Adipocyte (in vitro differentiated cells): ENCODE results near the gene SPEF1.

ENCODE experiments used
- DNase-seq: peaks from one replicate; pipeline ENCODE4 v3.0.0-alpha.2; 2015; ENCODE audit warnings: low read depth
- H3K27me3 ChIP-seq: replicated peaks from 2 replicates; pipeline ENCODE4 v1.7.0; 2013; ENCODE audit warnings: mild to moderate bottlenecking, low read length, moderate library complexity; ENCODE audit not compliant: control insufficient read depth, insufficient read depth
- H3K36me3 ChIP-seq: 2 replicates; pipeline ENCODE4 v1.7.0; 2013; ENCODE audit warnings: low read length, mild to moderate bottlenecking, moderate library complexity; ENCODE audit not compliant: control insufficient read depth, insufficient read depth, severe bottlenecking
- H3K4me1 ChIP-seq: 2 replicates; pipeline ENCODE4 v1.7.0; 2013; ENCODE audit warnings: mild to moderate bottlenecking, low read length, moderate library complexity; ENCODE audit not compliant: control insufficient read depth, insufficient read depth
- H3K4me3 ChIP-seq: 2 replicates; pipeline ENCODE4 v1.7.0; 2013; ENCODE audit warnings: mild to moderate bottlenecking, low read length, moderate library complexity
- H3K9ac ChIP-seq: 2 replicates; pipeline ENCODE4 v1.7.0; 2013; ENCODE audit warnings: mild to moderate bottlenecking, low read length, moderate library complexity
- H3K9me3 ChIP-seq: 2 replicates; pipeline ENCODE4 v1.7.0; 2013; ENCODE audit warnings: mild to moderate bottlenecking, low read length, moderate library complexity; ENCODE audit not compliant: control insufficient read depth

SPEF1 gene

DNA sequence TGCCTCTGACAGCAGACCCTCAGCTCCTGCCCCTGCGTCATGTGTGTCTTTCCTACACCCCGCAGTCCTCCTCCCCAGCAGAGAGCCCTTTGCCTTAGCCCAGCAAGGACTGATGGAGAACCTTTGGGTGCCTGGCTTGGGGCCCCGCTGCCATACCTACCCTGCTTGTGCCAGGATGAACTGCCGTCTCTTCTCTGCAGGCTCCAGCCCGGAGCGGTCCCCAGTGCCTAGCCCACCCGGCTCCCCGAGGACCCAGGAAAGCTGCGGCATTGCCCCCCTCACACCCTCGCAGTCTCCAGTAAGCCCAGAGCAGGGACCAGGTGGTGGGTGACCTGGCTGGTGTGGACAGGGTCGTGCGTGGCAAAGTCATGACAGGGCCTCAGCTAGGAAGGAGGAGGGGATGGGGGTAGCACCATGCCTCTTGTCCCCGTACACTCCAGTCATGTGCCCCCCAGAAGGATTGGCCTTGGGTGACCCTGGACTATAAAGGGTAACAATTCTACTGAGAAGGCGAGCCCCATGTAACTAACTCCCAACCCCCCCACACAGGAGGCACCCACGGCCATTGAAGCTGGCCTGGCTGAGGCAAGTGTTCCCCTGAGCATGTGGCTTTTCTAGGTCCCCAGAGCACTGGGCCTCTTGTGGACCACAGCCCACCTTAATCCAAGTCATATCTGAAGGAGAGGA is 40.5 kb downstream of the SPEF1 start:
- H3K36me3 ChIP-seq, result no peaks in the 10 kb centered on the region

DNA sequence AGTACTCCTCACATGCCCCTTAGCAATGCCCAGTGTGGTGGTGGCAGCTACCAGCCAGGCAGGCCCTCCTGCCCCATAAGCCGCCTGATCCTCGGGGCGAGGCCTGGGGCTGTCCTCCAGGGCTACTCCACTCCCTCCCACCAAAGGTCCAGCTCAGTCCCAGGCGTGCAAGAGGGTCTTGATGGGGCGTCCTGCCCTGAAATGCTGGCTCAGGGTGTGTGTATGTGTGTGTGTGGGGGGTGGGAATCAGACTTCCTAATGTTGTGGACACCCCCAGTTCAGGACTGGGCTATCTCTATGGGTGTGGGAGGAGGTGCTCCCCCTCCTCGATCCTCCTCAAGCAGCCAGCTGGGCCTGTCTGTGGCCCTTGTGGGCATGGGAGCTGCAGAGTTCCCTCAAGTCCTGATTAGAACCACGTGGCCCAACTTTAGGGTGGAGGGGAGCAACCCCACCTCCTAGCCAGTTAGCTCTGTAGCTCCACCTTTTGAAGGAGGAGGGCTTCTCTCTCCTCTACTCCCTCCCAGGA is 41.3 kb downstream of the SPEF1 start:
- H3K4me1 ChIP-seq, result peaks cover 17% of the 10 kb centered on the region
- H3K9me3 ChIP-seq, result no peaks in the 10 kb centered on the region
- no peaks in the 10 kb centered on the region for H3K36me3 ChIP-seq
- DNase-seq, result no peak
- H3K9ac ChIP-seq, result no peak overlapping the region
- no peak overlapping the region for H3K4me3 ChIP-seq
- H3K27me3 ChIP-seq, result peaks cover 4% of the 10 kb centered on the region

More for the DNA sequence above, 40.5 kb downstream of the SPEF1 start:
- no peaks in the 10 kb centered on the region for H3K9me3 ChIP-seq
- no peak overlapping the region for H3K4me3 ChIP-seq
- H3K9ac ChIP-seq, result no peak overlapping the region
- H3K4me1 ChIP-seq, result peaks cover 17% of the 10 kb centered on the region
- peaks cover 4% of the 10 kb centered on the region for H3K27me3 ChIP-seq
- no peak for DNase-seq

DNA sequence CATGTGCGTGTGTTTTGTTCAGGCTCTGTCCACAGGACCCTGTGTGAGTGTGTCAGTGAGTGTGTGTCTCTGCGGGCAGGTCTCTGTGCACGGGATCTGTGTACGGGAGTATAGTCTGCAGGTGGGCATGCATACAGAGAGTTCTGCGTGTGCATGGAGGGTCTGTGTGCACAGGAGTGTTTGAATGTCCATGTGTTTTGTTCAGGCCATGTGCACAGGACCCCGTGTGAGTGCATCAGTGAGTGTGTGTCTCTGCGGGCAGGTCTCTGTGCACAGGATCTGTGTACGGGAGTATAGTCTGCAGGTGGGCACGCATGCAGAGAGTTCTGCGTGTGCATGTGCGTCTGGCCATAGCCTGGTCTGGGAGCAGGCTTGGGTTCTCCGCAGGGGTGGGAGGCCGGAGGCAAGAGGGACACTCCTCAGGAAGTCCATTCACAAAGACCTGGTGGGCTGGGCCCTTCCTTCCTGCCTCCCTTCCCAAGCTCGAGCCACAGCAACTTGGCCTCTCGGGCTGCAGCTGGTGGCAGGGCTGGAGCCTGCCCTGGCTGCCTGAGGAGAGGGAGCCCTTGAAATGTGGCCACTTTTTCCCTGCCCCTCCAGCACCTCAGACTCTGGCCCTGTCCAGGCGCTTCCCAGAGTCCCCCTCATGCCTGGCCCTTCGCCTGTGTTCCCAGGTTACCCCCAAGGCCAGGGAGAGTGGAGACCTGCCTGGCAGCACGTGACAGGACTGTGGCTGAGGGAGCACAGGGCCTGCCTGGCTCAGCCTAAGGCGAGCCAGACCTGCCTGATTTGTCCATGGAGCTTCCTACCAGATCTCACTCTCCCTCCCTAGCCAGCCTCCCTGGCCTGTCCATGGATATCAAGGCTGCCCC is 42.0 kb downstream of the SPEF1 start:
- no peak overlapping the region for H3K4me3 ChIP-seq
- H3K27me3 ChIP-seq, result peaks cover 6% of the 10 kb centered on the region
- H3K4me1 ChIP-seq, result peaks cover 17% of the 10 kb centered on the region
- H3K9me3 ChIP-seq, result no peaks in the 10 kb centered on the region
- DNase-seq, result no peak
- no peak overlapping the region for H3K9ac ChIP-seq
- no peaks in the 10 kb centered on the region for H3K36me3 ChIP-seq

DNA sequence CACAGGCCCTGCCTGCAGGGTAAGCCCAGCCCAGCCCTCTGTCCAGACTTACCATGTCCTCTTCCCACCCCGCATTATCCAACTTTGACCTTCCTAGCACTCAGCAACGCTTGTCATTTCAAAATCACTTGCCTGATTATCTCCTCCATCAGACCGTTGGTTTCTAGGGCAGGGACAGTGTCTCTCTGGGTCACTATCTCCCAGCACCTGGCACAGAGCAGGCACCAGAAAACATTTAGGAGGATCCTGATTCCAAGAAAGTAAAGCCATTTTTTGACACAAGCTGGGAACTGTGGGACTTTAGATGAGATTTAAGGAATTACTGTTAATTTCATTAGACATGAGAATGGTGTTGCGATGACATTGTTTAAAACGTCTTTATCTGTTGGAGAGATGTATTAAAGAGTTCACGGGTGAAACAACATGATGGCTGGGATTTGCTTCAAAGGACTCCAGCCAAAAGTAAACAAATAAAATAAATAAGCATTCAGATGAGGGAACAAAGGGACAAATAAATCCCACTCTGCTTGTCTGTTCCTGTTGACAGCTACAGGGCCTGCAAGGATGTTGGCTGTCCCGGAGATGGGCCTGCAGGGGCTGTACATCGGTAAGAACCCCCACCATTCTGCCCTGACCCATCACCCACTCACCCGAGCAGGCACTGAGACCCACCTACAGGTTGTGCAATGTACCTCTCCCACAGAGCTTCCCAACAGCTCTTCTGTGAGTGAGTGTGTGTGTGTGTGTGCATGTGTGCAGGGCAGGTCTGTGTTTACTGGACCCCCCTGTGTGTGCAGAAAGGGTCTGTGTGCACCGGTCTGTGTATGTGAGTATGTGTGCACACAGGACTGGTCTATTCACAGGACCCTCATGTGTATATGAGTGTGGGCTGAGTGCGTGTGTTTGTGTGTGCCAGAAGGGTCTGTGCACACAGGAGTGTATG is 42.9 kb downstream of the SPEF1 start:
- H3K4me1 ChIP-seq, result peaks cover 17% of the 10 kb centered on the region
- peaks cover 11% of the 10 kb centered on the region for H3K27me3 ChIP-seq
- H3K9ac ChIP-seq, result no peak overlapping the region
- H3K9me3 ChIP-seq, result no peaks in the 10 kb centered on the region
- no peak for DNase-seq
- H3K36me3 ChIP-seq, result no peaks in the 10 kb centered on the region
- no peak overlapping the region for H3K4me3 ChIP-seq

DNA sequence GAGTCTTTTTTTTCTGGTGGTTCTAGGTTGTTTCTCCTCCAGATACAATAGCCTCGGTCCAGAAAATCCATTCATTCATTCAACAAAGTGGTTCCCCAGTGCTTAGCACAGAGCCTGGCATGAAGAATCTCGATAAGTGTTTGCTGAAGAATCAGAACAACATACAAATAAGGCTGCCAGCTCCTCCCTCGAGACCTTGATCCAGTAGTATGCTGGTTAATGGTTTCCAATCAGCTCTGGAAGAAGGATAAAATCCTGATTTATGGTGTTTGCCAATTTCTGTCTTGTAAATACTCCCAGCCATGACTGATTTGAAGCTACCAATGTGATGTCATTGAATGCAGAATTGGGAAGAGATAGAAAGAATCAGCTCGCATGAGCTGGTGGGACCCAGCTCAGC is 45.5 kb downstream of the SPEF1 start:
- no peak for DNase-seq
- H3K9ac ChIP-seq, result no peak overlapping the region
- H3K4me3 ChIP-seq, result no peak overlapping the region
- no peaks in the 10 kb centered on the region for H3K36me3 ChIP-seq
- no peaks in the 10 kb centered on the region for H3K9me3 ChIP-seq
- H3K27me3 ChIP-seq, result peaks cover 29% of the 10 kb centered on the region
- peaks cover 17% of the 10 kb centered on the region for H3K4me1 ChIP-seq

DNA sequence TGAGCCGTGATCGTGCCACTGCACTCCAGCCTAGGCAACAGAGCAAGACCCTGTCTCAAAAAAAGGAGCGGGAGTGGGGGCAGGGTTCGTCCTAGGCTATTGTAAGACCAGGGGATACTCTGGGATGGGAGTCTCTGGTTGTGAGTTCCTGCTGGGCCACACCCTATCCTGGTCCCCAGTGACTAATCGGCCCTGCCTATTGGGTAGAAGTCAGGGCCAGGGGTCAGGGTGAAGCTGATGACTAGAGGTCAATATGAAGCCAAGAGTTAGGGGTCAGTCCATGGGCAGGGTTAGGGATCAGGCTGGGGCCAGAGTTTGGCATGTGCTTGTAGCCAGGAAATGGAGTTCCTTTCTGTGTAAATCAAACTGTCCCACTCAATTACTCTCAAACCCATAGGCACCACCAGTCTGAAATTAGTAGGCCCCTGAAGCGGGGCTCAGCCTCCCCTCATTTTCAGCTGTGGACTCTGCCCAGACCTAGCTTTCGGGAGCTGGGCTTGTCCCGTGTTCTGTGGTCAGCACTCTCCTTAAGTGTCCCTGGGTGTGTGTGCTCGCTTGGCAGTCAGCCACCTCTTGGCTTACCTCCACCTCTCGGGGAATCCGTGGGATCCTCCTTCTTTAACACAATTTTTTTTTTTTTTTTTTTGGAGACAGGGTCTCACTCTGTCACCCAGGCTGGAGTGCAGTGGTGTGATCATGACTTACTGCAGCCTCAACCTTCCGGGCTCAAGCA is 47.0 kb downstream of the SPEF1 start:
- H3K4me3 ChIP-seq, result no peak overlapping the region
- H3K9ac ChIP-seq, result no peak overlapping the region
- DNase-seq, result no peak
- no peaks in the 10 kb centered on the region for H3K36me3 ChIP-seq
- H3K27me3 ChIP-seq, result peaks cover 29% of the 10 kb centered on the region
- no peaks in the 10 kb centered on the region for H3K9me3 ChIP-seq
- peaks cover 15% of the 10 kb centered on the region for H3K4me1 ChIP-seq

DNA sequence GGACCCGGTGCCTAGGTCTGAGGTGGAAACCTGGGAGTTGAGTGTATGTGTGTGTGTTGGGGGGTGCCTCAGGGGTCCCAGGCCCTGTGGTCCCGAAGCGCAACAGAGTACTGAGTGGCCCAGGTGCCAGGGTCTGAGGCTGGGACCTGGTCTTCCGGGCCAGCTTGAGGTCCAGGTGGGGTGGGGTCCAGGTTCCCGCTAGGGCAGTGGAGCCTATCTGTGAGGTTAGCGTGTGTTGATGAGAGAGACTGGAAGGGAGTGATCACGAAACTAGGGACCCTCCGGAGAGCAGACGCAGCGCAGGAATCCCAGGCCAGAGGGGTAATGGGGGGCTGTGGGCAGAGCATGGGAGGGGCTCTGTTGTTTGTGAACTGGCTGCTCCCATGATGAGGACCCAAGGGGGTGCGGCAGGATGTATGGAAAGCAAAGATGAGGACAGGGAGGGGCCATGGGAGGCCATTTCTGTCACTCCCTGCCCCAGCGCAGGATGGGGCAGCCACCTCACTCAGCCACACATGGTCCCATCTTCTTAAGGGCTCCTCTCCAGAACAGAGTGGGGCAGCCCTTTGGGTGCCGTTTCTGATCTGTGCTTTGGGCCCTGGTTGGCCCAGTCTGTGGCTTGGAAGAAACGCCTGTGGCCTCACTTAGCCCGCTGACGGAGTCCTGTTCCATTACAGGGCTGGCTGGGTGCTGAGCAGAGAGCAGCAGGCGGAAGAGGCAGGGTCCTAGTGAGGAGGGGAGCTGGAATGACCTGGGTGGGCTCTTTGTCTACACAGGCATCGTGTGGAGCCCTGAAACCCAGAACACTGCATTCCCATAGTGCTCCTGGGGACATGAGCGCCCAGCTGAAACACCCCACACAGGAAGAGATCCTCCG is 47.9 kb downstream of the SPEF1 start:
- Histone ChIP-seq H3K4me3 (no peak overlapping the region), H3K27me3 (peaks cover 29% of the 10 kb centered on the region), H3K4me1 (peaks cover 5% of the 10 kb centered on the region), H3K9me3 (no peaks in the 10 kb centered on the region), H3K36me3 (no peaks in the 10 kb centered on the region), H3K9ac (no peak overlapping the region)
- DNase-seq, result no peak

DNA sequence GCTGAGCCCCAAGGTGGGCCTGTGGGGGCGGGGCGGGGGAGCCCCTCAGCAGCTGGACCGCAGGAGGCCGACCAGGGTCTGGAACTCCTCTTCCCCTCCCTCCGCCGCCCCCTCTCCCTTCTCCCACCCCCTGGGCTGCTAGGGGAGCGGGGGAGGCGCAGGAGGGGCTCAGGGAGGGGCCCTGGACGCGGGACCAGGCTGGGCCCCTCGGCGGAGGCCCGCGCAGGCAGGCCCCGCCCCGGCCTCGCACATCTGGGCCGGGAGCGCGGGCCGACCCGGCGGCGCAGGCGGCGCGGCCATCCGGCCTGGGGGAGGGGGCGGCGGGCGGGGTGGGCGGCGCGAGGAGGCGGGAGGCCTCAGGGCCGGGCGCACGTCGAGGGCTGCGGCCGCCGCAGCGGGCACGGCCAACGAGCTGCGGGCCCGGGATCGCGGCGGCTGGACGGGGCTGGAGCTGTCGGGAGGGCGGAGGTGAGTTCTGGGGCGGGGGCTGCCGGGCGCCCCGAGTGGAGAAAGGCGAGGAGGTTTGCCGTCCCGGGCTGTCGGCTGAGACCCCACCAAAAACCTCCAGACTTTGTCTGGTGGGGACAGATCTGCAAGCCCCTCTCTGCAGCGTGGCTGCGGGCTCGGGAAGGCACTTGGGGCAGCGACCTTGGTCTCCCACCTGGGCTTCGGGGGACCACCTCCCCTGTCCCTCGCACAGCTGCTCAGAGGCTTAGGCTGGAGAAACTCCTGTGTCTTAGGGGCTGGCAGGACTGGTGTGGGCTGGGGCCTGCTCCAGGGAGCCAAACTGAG is 48.7 kb downstream of the SPEF1 start, which contains the start of gene HSPA12B:
TSS of gene HSPA12B (plus strand) at position 359 of the 792 bp plus-strand sequence. CDS start 5,990 bp downstream, outside the sequence.
- Histone ChIP-seq H3K36me3 (no peaks in the 10 kb centered on the region), H3K9me3 (no peaks in the 10 kb centered on the region), H3K9ac (no peak within 1 kb of the TSS), H3K4me1 (peaks cover 6% of the 10 kb centered on the region), H3K27me3 (peaks cover 29% of the 10 kb centered on the region), H3K4me3 (no peak within 1 kb of the TSS)
- no peak for DNase-seq

DNA sequence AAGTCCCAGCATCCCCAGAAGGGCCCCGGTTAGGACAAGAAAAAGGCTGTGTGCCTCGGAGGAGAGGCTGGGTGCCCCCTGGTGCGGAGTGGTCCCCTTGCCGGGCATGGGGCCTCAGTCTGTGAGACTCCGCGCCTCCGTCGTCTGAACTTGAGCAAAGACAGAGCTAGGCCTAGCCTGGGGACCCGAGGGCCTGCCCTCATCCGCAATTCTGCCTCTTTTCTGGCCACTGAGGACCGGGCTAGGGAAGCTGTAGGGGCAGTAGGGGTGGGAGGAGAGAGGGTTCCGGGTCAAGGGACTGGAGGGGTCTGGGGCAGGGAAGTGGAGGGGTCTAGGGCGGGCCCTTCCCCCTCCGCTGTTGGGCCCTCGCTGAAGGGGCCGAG is 49.3 kb downstream of the SPEF1 start:
- H3K9me3 ChIP-seq, result no peaks in the 10 kb centered on the region
- no peak for DNase-seq
- H3K4me1 ChIP-seq, result peaks cover 10% of the 10 kb centered on the region
- H3K4me3 ChIP-seq, result no peak overlapping the region
- no peaks in the 10 kb centered on the region for H3K36me3 ChIP-seq
- H3K27me3 ChIP-seq, result peaks cover 29% of the 10 kb centered on the region
- no peak overlapping the region for H3K9ac ChIP-seq
